RPMI8226 (cell line): ENCODE data around the gene SMAD7.
"Not testable (repeated sequence)": the region's sequence is repeated elsewhere in the genome, so short reads cannot be mapped to it uniquely, and the experiment has no call there.

Experiments
- DNase-seq: peaks from one replicate; pipeline ENCODE4 v3.0.0-alpha.2; 2015

SMAD7 gene

GRCh38 chr18:48874701-48875162 lies 76.0 kb downstream of the SMAD7 start:
- no peak for DNase-seq

GRCh38 chr18:48874233-48874632 lies 76.5 kb downstream of the SMAD7 start:
- DNase-seq = no peak

GRCh38 chr18:48872234-48873145 lies 78.3 kb downstream of the SMAD7 start:
- DNase-seq = peak; percentile 29

GRCh38 chr18:48871391-48872166 lies 79.2 kb downstream of the SMAD7 start:
- DNase-seq = no peak

- DNase-seq = not testable (repeated sequence)
These were observed 79.8 kb downstream of the SMAD7 start for GRCh38 chr18:48870926-48871325.
